Left ventricle myocardium inferior (tissue), 1 donor: ENCODE results near the gene MAGEB17. TPM values are rescaled to one million over a fixed set of nuclear protein-coding genes. Genes with fewer than 3 reads are reported as not detected.

Experiments used
- DNase-seq: peaks from one replicate; pipeline ENCODE4 v3.0.0-alpha.2; 2020
- H3K27ac ChIP-seq: fragments of 200-600 bp; replicated peaks from 2 replicates; pipeline ENCODE4 v1.8.0; 2021
- H3K27me3 ChIP-seq: fragments of 200-600 bp; 2 replicates; pipeline ENCODE4 v1.8.0; 2021; ENCODE audit warnings: low read depth
- H3K36me3 ChIP-seq: fragments of 200-600 bp; 2 replicates; pipeline ENCODE4 v1.8.0; 2021
- H3K4me1 ChIP-seq: fragments of 200-600 bp; 2 replicates; pipeline ENCODE4 v1.8.0; 2021
- H3K4me3 ChIP-seq: fragments of 200-600 bp; 2 replicates; pipeline ENCODE4 v1.8.0; 2021; ENCODE audit warnings: mild to moderate bottlenecking, moderate library complexity
- H3K9me3 ChIP-seq: fragments of 200-600 bp; replicated peaks from 2 replicates; pipeline ENCODE4 v1.8.0; 2021
- CTCF ChIP-seq: fragments of 200-600 bp; IDR thresholded peaks from 2 replicates; pipeline ENCODE4 v1.8.0; 2021; ENCODE audit warnings: antibody characterized with exemption, mild to moderate bottlenecking, borderline replicate concordance
- intact Hi-C: fragments of 100-400 bp; cut with micrococcal nuclease; formaldehyde crosslinking; loops from one replicate; pipeline ENCODE4 v1.11.0; 2022
- long read RNA-seq: library from polyadenylated mRNA; unstranded; transcript quantifications from one replicate; pipeline ENCODE4 v2.0.0, GENCODE V29; 2021
- total RNA-seq: library from RNA; stranded (reverse); fragmentation: NEBNext Ultra II Directional; extraction: Animal tissue kit (Norgen Biotek cat#: 25700); gene quantifications from one replicate; pipeline ENCODE4 v1.2.1, GENCODE V29; 2021
- donor health status: DM: no; HTN: yes; CAD: no; lungs with severe emphysema.

MAGEB17 gene
- not detected for total RNA-seq
- long read RNA-seq: 0 reads

- H3K4me1 ChIP-seq: no peaks in the 10 kb centered on the region
- H3K4me3 ChIP-seq: no peak within 1 kb of the TSS
- no peaks in the 10 kb centered on the region for H3K27me3 ChIP-seq
- intact Hi-C loops: no loop called here
- TF ChIP-seq CTCF: no peak
- no peaks in the 10 kb centered on the region for H3K9me3 ChIP-seq
- no peak within 1 kb of the TSS for H3K27ac ChIP-seq
- DNase-seq: no peak
- H3K36me3 ChIP-seq: no peaks in the 10 kb centered on the region
Measured at GRCh38 chrX:16167181-16167580, at the start of gene MAGEB17. MAGEB17 (plus strand) TSS chrX:16167481; CDS start chrX:16170383, 2,902 bp downstream.

GRCh38 chrX:16119353-16120220 lies 47.7 kb upstream of the MAGEB17 start:
- Histone ChIP-seq H3K4me3 (no peak overlapping the region), H3K36me3 (no peaks in the 10 kb centered on the region), H3K27me3 (no peaks in the 10 kb centered on the region), H3K4me1 (no peaks in the 10 kb centered on the region), H3K27ac (no peak overlapping the region), H3K9me3 (no peaks in the 10 kb centered on the region)
- no peak for DNase-seq
- intact Hi-C loops: no loop called here
- no peak for TF ChIP-seq CTCF

- intact Hi-C loops: no loop called here
- no peak for DNase-seq
- Histone ChIP-seq H3K4me1 (no peaks in the 10 kb centered on the region), H3K27me3 (no peaks in the 10 kb centered on the region), H3K36me3 (no peaks in the 10 kb centered on the region), H3K4me3 (no peak overlapping the region), H3K27ac (no peak overlapping the region), H3K9me3 (no peaks in the 10 kb centered on the region)
- TF ChIP-seq CTCF: no peak
Measured at GRCh38 chrX:16120431-16120830, 46.9 kb upstream of the MAGEB17 start.

GRCh38 chrX:16123222-16123786 lies 44.0 kb upstream of the MAGEB17 start, which contains the start of gene GRPR:
GRPR (plus strand) TSS chrX:16123565; CDS start chrX:16123954, 389 bp downstream.
- Histone ChIP-seq H3K27ac (no peak within 1 kb of the TSS), H3K27me3 (no peaks in the 10 kb centered on the region), H3K4me3 (no peak within 1 kb of the TSS), H3K36me3 (no peaks in the 10 kb centered on the region), H3K9me3 (no peaks in the 10 kb centered on the region), H3K4me1 (no peaks in the 10 kb centered on the region)
- DNase-seq: peak; percentile 55
- peak; percentile 73 for TF ChIP-seq CTCF
- intact Hi-C loops: no loop called here

GRCh38 chrX:16124201-16124600 lies 43.1 kb upstream of the MAGEB17 start:
- TF ChIP-seq CTCF: no peak
- Histone ChIP-seq H3K36me3 (no peaks in the 10 kb centered on the region), H3K4me1 (no peaks in the 10 kb centered on the region), H3K4me3 (no peak overlapping the region), H3K27ac (no peak overlapping the region), H3K9me3 (no peaks in the 10 kb centered on the region), H3K27me3 (no peaks in the 10 kb centered on the region)
- DNase-seq: no peak
- intact Hi-C loops: no loop called here
